Naive thymus-derived CD4-positive, alpha-beta T cell (primary cell): ENCODE results near the gene PTPRR. TPM values are rescaled to one million over a fixed set of nuclear protein-coding genes. Genes with fewer than 3 reads are reported as not detected.

Experiments used
- ATAC-seq: fragments of 150-1000 bp; cut with Tn5 transposase; 2 replicates; pipeline ENCODE4 v1.10.0; 2021; ENCODE audit warnings: mild to moderate bottlenecking, moderate library complexity
- CTCF ChIA-PET: fragments of 350-600 bp; sonication (Branson Sonifier 250); formaldehyde crosslinking; loops from one replicate; lab custom pipeline; 2021; ENCODE audit warnings: antibody characterized with exemption; lab: Charles Lee
- POLR2A ChIA-PET: fragments of 350-600 bp; sonication (Branson Sonifier 250); formaldehyde crosslinking; loops from one replicate; lab custom pipeline; 2021; ENCODE audit warnings: antibody characterized with exemption, inconsistent platforms; lab: Charles Lee
- DNase-seq, 9 donors: peaks; one replicate each; pipeline versions ENCODE4 v3.0.0 to v3.0.0-alpha.2; 2020 to 2022; ENCODE audit warnings: mixed read lengths in 1 of 9
- H3K27ac ChIP-seq: one replicate; pipeline ENCODE4 v1.7.0; 2013; ENCODE audit warnings: mild to moderate bottlenecking, low read depth, low read length, moderate library complexity
- H3K27me3 ChIP-seq, 2 donors: one replicate each; pipeline ENCODE4 v1.7.0; 2013; ENCODE audit warnings: low read length in 2 of 2, mild to moderate bottlenecking in 2 of 2, moderate library complexity in 2 of 2; ENCODE audit not compliant: control insufficient read depth in 2 of 2, insufficient read depth in 2 of 2
- H3K36me3 ChIP-seq, 3 experiments: 1 replicate in 2 of 3; 2 replicates in 1 of 3; pipeline ENCODE4 v1.7.0; 2013; ENCODE audit warnings: low read length in 3 of 3, mild to moderate bottlenecking in 3 of 3, moderate library complexity in 1 of 3; ENCODE audit not compliant: insufficient read depth in 3 of 3, control insufficient read depth in 2 of 3
- H3K4me1 ChIP-seq, 2 donors: one replicate each; pipeline ENCODE4 v1.7.0; 2013; ENCODE audit warnings: low read length in 2 of 2, mild to moderate bottlenecking in 2 of 2, moderate library complexity in 1 of 2; ENCODE audit not compliant: control insufficient read depth in 2 of 2, insufficient read depth in 2 of 2
- H3K4me3 ChIP-seq: 2 replicates; pipeline ENCODE4 v1.7.0; 2013; ENCODE audit warnings: mild to moderate bottlenecking, low read length
- H3K9me3 ChIP-seq, 3 experiments: 1 replicate in 2 of 3; 2 replicates in 1 of 3; pipeline ENCODE4 v1.7.0; 2013; ENCODE audit warnings: low read length in 3 of 3; ENCODE audit not compliant: control insufficient read depth in 2 of 3
- H3K27ac Mint-ChIP-seq, 9 donors: one replicate each; pipeline ENCODE4 v1.8.0; 2020 to 2022; ENCODE audit warnings: mixed read lengths in 9 of 9, mild to moderate bottlenecking in 8 of 9, moderate library complexity in 5 of 9, inconsistent platforms in 2 of 9
- H3K27me3 Mint-ChIP-seq, 5 donors: one replicate each; pipeline ENCODE4 v1.8.0; 2021 to 2022; ENCODE audit warnings: mixed read lengths in 5 of 5, mild to moderate bottlenecking in 1 of 5
- H3K36me3 Mint-ChIP-seq, 5 donors: one replicate each; pipeline ENCODE4 v1.8.0; 2020 to 2022; ENCODE audit warnings: mixed read lengths in 5 of 5, mild to moderate bottlenecking in 3 of 5, inconsistent platforms in 1 of 5
- H3K4me1 Mint-ChIP-seq, 7 donors: one replicate each; pipeline ENCODE4 v1.8.0; 2020 to 2022; ENCODE audit warnings: mixed read lengths in 7 of 7, mild to moderate bottlenecking in 3 of 7, inconsistent platforms in 1 of 7
- H3K4me3 Mint-ChIP-seq, 10 donors: one replicate each; pipeline ENCODE4 v1.8.0; 2020 to 2022; ENCODE audit warnings: mild to moderate bottlenecking in 10 of 10, mixed read lengths in 10 of 10, moderate library complexity in 6 of 10, inconsistent platforms in 2 of 10
- H3K9me3 Mint-ChIP-seq, 11 donors: one replicate each; pipeline ENCODE4 v1.8.0; 2020 to 2022; ENCODE audit warnings: mixed read lengths in 11 of 11, mild to moderate bottlenecking in 4 of 11, inconsistent platforms in 1 of 11, moderate library complexity in 1 of 11
- intact Hi-C, 2 donors: fragments of 100-400 bp; cut with micrococcal nuclease; formaldehyde crosslinking; loops; one replicate each; pipeline ENCODE4 v1.15.1; 2023
- polyA plus RNA-seq, 2 donors: library from polyadenylated mRNA; unstranded; fragments of 300-500 nt; fragmentation: Illumina TruSeq; gene quantifications; one replicate each; pipeline ENCODE4 v1.2.3, GENCODE V29; 2021
- total RNA-seq, 6 experiments: library from RNA in 5 of 6; stranded (reverse) in 5 of 6; gene quantifications; 1 replicate in 5 of 6; 2 replicates in 1 of 6; pipeline ENCODE4 v1.2.3 and lab custom pipeline; 2021 to 2026

Gene PTPRR
- total and polyA plus RNA-seq, 7 experiments from 2014 or later: not detected

DNA sequence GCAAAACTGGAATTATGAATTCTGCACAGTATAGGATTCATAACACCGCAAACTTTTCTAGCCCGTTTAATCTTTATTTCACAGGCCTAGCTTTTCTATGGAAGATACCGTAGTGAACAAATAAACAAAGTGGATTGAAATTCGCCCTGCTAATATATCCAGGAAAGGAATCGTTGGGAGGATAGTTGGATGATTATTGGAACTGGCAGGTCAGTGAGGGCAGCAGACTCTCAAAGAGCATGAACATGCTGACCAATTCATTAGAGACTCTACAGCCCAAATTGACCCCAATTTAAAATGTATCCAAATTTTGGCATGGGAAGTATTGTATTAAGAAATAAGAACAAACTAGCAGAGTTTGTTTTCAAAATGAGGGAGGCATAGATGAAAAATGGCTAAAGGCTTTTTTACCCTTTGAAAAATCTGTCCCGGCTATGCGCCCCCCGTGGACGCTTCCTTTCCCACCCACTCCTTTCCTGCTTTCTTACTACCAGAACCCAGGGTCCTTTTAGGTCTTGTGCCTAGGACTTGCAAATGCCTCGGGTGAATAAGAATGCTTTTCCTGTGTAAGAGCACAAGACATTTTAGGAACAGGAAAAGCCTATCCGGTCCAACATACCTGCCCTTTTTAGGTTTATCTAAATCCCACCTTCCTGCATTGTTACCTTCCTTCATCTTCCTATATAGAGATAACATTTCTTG lies 198.7 kb downstream of the PTPRR start:
- Histone ChIP-seq H3K4me1 (no peaks in the 10 kb centered on the region), H3K9me3 (no peaks in the 10 kb centered on the region), H3K27ac (no peak overlapping the region), H3K27me3 (no peaks in the 10 kb centered on the region), H3K36me3 (no peaks in the 10 kb centered on the region), H3K4me3 (no peak overlapping the region)
- ATAC-seq (no peak), DNase-seq (no peak)
- Mint-ChIP-seq H3K27me3 (peaks cover 0 to 26% (median 10%) of the 10 kb centered on the region in 5 donors), H3K4me3 (no peak overlapping the region), H3K9me3 (no peaks in the 10 kb centered on the region), H3K36me3 (no peaks in the 10 kb centered on the region), H3K27ac (peak overlapping the region in 1 of 9 donors; percentile 70), H3K4me1 (peaks cover 5 to 19% (median 8%) of the 10 kb centered on the region in 7 donors)
- intact Hi-C loops: no loop called here
- ChIA-PET POLR2A (no interaction called here), CTCF (no interaction called here)

DNA sequence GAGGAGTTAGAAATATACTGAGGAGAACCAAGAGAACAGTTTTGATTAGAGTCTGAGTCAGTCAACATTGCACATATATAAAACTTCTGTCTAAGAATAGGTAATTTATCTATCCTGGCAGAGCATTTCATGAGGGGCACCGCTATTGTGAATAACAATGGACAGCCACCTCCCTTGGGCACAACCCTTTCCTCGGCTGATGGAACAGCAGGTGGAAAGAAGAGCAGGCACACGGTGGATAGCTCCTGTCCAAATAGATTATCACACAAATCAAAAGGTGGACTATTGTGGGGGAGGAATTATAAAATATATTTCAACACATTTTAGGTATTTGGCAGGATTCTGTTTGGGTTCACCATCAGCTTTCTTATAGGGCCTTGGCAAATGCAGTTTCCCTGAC lies 199.3 kb downstream of the PTPRR start:
- no peaks in the 10 kb centered on the region for H3K27me3 ChIP-seq
- ChIA-PET CTCF (no interaction called here), POLR2A (no interaction called here)
- intact Hi-C loops: no loop called here
- H3K4me3 ChIP-seq: no peak overlapping the region
- Mint-ChIP-seq H3K36me3 (no peaks in the 10 kb centered on the region), H3K4me1 (peaks cover 5 to 19% (median 8%) of the 10 kb centered on the region in 7 donors), H3K27me3 (peaks cover 0 to 27% (median 10%) of the 10 kb centered on the region in 5 donors), H3K4me3 (no peak overlapping the region), H3K9me3 (no peaks in the 10 kb centered on the region), H3K27ac (no peak overlapping the region)
- ATAC-seq (no peak), DNase-seq (no peak)
- H3K27ac ChIP-seq: no peak overlapping the region
- H3K36me3 ChIP-seq: no peaks in the 10 kb centered on the region
- H3K4me1 ChIP-seq: no peaks in the 10 kb centered on the region
- H3K9me3 ChIP-seq: no peaks in the 10 kb centered on the region

DNA sequence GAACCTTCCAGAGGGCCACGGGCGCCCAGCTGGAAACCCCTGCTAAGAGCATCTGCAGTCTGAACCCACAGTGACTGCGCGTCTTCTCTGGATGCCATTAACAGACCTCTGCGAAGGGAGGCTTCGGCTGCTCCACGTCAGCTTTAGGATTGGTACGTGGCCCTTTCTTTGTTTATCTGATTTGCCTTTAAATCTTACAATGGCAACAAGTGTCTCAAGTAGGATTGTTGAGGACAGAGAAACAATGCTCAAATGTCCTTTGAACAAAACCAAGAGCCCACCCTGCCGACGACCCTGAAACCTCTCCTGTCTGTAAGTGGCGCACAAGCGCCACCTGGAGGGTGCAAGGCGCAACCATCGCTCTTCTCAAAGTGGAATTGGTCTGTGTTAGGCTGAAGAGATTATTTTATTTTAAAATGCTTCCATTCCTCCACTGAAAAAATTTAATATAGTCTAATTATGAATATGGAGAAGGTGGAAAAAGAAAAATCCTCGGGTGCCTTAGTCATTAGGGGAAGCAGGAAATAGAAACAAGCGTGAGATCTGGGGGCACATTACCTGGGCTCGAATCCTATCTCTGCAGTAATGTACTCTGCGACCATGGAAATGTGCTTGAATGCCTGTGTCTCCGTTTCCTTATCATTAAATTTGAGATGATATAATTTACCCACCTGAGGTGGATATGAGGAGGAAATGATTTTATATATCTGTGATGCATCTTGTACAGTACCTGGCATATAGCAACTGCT lies 200.7 kb downstream of the PTPRR start:
- ATAC-seq: peak; percentile 67
- H3K27me3 Mint-ChIP-seq: peaks cover 3 to 38% (median 10%) of the 10 kb centered on the region in 5 donors
- Histone ChIP-seq H3K4me1 (no peaks in the 10 kb centered on the region), H3K27ac (no peak overlapping the region), H3K9me3 (no peaks in the 10 kb centered on the region), H3K4me3 (no peak overlapping the region), H3K27me3 (no peaks in the 10 kb centered on the region), H3K36me3 (no peaks in the 10 kb centered on the region)
- H3K9me3 Mint-ChIP-seq: no peaks in the 10 kb centered on the region
- peak overlapping the region in 8 of 10 donors; percentile 57 to 77 (median 70) for H3K4me3 Mint-ChIP-seq
- peaks cover 5 to 19% (median 8%) of the 10 kb centered on the region in 7 donors for H3K4me1 Mint-ChIP-seq
- ChIA-PET CTCF (interaction anchor here (1.1 kb wide), 1 partner anchor 819 kb away, joined by 4 read pairs; no protein-coding TSS in a partner anchor), POLR2A (no interaction called here)
- peak overlapping the region in 1 of 9 donors; percentile 53 for H3K27ac Mint-ChIP-seq
- H3K36me3 Mint-ChIP-seq: no peaks in the 10 kb centered on the region
- peak in 5 of 9 donors; percentile 6 to 36 (median 18) for DNase-seq
- intact Hi-C loops: loop anchor here (1.0 kb wide), 3 partner anchors 130 to 841 kb away; no protein-coding TSS in a partner anchor

DNA sequence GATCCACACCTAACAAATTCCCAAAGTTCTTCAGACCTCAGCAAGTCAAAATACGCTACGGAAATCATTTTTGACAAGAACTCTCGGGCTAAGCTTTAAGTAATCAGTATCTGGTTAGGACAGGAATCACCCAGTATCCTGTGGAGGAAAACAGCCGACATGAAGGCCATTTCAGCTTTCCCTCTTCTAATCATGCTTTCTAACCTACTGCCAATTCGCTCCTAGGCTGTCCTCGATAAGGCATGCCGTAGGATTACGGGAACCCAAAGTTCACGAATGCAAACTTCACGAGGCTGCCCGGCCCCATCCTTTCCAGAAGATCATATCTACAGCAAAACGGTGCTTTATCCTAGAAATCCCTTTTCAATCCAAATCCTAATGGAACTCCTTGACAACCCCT lies 201.5 kb downstream of the PTPRR start:
- Mint-ChIP-seq H3K27me3 (peaks cover 3 to 40% (median 10%) of the 10 kb centered on the region in 5 donors), H3K9me3 (no peaks in the 10 kb centered on the region), H3K4me1 (peaks cover 5 to 19% (median 8%) of the 10 kb centered on the region in 7 donors), H3K27ac (no peak overlapping the region), H3K36me3 (no peaks in the 10 kb centered on the region), H3K4me3 (no peak overlapping the region)
- DNase-seq (no peak), ATAC-seq (no peak)
- intact Hi-C loops: loop anchor here (1.0 kb wide), 2 partner anchors 129 to 819 kb away; no protein-coding TSS in a partner anchor
- Histone ChIP-seq H3K27ac (no peak overlapping the region), H3K4me1 (no peaks in the 10 kb centered on the region), H3K9me3 (no peaks in the 10 kb centered on the region), H3K27me3 (no peaks in the 10 kb centered on the region), H3K36me3 (no peaks in the 10 kb centered on the region), H3K4me3 (no peak overlapping the region)
- CTCF ChIA-PET: interaction anchor here (1.1 kb wide), 1 partner anchor 819 kb away, joined by 4 read pairs; no protein-coding TSS in a partner anchor
- POLR2A ChIA-PET: no interaction called here

DNA sequence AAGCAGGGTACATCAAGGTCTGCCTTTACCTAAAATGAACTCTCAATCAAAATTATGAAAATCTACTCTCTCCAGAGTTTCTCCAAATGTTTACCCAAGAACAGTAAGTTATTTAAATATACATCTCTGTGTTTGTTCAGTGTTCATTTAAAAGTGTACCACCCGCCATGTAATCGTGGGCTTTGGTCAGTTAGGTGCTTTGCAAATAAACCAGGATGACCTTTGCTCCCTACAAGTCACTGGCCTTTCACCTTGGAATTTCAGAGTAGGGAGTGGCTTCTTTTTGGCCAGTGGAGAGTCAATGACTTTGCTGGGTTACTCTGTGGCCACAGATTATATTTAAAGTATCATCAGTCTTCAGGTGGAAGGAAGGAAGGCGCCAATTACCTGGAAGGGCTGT lies 208.7 kb downstream of the PTPRR start:
- H3K36me3 Mint-ChIP-seq: no peaks in the 10 kb centered on the region
- peaks cover 0 to 4% (median 0%) of the 10 kb centered on the region in 11 donors for H3K9me3 Mint-ChIP-seq
- no peaks in the 10 kb centered on the region for H3K27me3 ChIP-seq
- ATAC-seq: no peak
- no peaks in the 10 kb centered on the region for H3K4me1 Mint-ChIP-seq
- no peaks in the 10 kb centered on the region for H3K36me3 ChIP-seq
- CTCF ChIA-PET: no interaction called here
- DNase-seq: no peak
- peaks cover 0 to 29% (median 20%) of the 10 kb centered on the region in 5 donors for H3K27me3 Mint-ChIP-seq
- H3K27ac ChIP-seq: no peak overlapping the region
- H3K27ac Mint-ChIP-seq: no peak overlapping the region
- no peaks in the 10 kb centered on the region for H3K4me1 ChIP-seq
- POLR2A ChIA-PET: no interaction called here
- no peak overlapping the region for H3K4me3 ChIP-seq
- no peak overlapping the region for H3K4me3 Mint-ChIP-seq
- intact Hi-C loops: no loop called here
- H3K9me3 ChIP-seq: no peaks in the 10 kb centered on the region

DNA sequence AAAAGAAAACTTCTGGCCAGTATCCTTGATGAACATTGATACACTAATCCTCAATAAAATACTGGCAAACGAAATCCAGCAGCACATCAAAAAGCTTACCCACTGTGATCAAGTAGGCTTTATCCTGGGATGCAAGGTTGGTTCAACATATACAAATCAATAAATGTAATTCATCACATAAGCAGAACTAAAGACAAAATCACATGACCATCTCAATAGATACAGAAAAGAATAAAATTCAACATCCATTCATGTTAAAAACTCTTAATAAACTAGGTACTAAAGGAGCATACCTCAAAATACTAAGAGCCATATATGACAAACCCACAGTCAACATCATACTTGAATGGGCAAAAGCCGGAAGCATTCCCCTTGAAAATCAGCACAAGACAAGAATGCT lies 211.5 kb downstream of the PTPRR start:
- Mint-ChIP-seq H3K27ac (no peak overlapping the region), H3K36me3 (no peaks in the 10 kb centered on the region), H3K4me1 (no peaks in the 10 kb centered on the region), H3K4me3 (no peak overlapping the region), H3K27me3 (peaks cover 0 to 29% (median 11%) of the 10 kb centered on the region in 5 donors), H3K9me3 (peaks cover 0 to 4% (median 0%) of the 10 kb centered on the region in 11 donors)
- ATAC-seq: no peak
- CTCF ChIA-PET: no interaction called here
- peaks cover 0 to 5% of the 10 kb centered on the region in 2 donors for H3K27me3 ChIP-seq
- H3K4me1 ChIP-seq: no peaks in the 10 kb centered on the region
- no peak for DNase-seq
- H3K36me3 ChIP-seq: no peaks in the 10 kb centered on the region
- POLR2A ChIA-PET: no interaction called here
- H3K27ac ChIP-seq: no peak overlapping the region
- H3K4me3 ChIP-seq: no peak overlapping the region
- H3K9me3 ChIP-seq: no peaks in the 10 kb centered on the region
- intact Hi-C loops: no loop called here
